ENCODE results near the gene HPX. TPM values are rescaled to one million over a fixed set of nuclear protein-coding genes. Genes with fewer than 3 reads are reported as not detected.

HPX gene
- total RNA-seq, 1 donor from 2014 or later: 0.35 TPM

- DNase-seq: no peak
- intact Hi-C loops (cut with DNase I): loop anchor here (10.0 kb wide), 1 partner anchor 142 kb away; the partner anchor contains the start of genes TAF10 and TPP1
- ATAC-seq (ENCODE audit: poor library complexity): no peak
These were observed 32.1 kb upstream of the HPX start for GRCh38 chr11:6472934-6473333.

GRCh38 chr11:6469599-6469998 lies 28.8 kb upstream of the HPX start:
- DNase-seq (no peak), ATAC-seq (ENCODE audit: poor library complexity) (no peak)
- intact Hi-C loops (cut with DNase I): no loop called here

GRCh38 chr11:6468712-6469495 lies 28.1 kb upstream of the HPX start:
- ATAC-seq (ENCODE audit: poor library complexity) (peak; percentile 77), DNase-seq (peak; percentile 93)
- intact Hi-C loops (cut with DNase I): no loop called here

GRCh38 chr11:6459099-6459450 lies 18.3 kb upstream of the HPX start:
- ATAC-seq (ENCODE audit: poor library complexity) (no peak), DNase-seq (no peak)
- intact Hi-C loops (cut with DNase I): no loop called here

GRCh38 chr11:6458352-6459098 lies 17.7 kb upstream of the HPX start:
- no peak for DNase-seq
- intact Hi-C loops (cut with DNase I): no loop called here
- ATAC-seq (ENCODE audit: poor library complexity): no peak

GRCh38 chr11:6457581-6458320 lies 17.0 kb upstream of the HPX start:
- ATAC-seq (ENCODE audit: poor library complexity): no peak
- intact Hi-C loops (cut with DNase I): no loop called here
- no peak for DNase-seq

- ATAC-seq (ENCODE audit: poor library complexity) (no peak), DNase-seq (no peak)
- intact Hi-C loops (cut with DNase I): no loop called here
These were observed 15.7 kb upstream of the HPX start for GRCh38 chr11:6456361-6457073.

GRCh38 chr11:6455070-6455469 lies 14.3 kb upstream of the HPX start:
- DNase-seq (no peak), ATAC-seq (ENCODE audit: poor library complexity) (no peak)
- intact Hi-C loops (cut with DNase I): no loop called here

GRCh38 chr11:6453152-6453551 lies 12.4 kb upstream of the HPX start:
- intact Hi-C loops (cut with DNase I): no loop called here
- ATAC-seq (ENCODE audit: poor library complexity) (no peak), DNase-seq (no peak)

- no peak for DNase-seq
- intact Hi-C loops (cut with DNase I): no loop called here
- peak; percentile 22 for ATAC-seq (ENCODE audit: poor library complexity)
These were observed 11.4 kb upstream of the HPX start for GRCh38 chr11:6452219-6452618.

- intact Hi-C loops (cut with DNase I): no loop called here
- no peak for DNase-seq
- no peak for ATAC-seq (ENCODE audit: poor library complexity)
These were observed 7.8 kb upstream of the HPX start for GRCh38 chr11:6448574-6448973.

GRCh38 chr11:6443269-6444003 lies 2.6 kb upstream of the HPX start:
- ATAC-seq (ENCODE audit: poor library complexity) (peak; percentile 86), DNase-seq (peak; percentile 68)
- intact Hi-C loops (cut with DNase I): loop anchor here (5.0 kb wide), 1 partner anchor 61 kb away; no protein-coding TSS in a partner anchor

GRCh38 chr11:6442441-6442840 lies 1.7 kb upstream of the HPX start:
- no peak for ATAC-seq (ENCODE audit: poor library complexity)
- intact Hi-C loops (cut with DNase I): loop anchor here (5.0 kb wide), 1 partner anchor 60 kb away; no protein-coding TSS in a partner anchor
- DNase-seq: no peak

- intact Hi-C loops (cut with DNase I): no loop called here
- DNase-seq (no peak), ATAC-seq (ENCODE audit: poor library complexity) (peak; percentile 71)
These were observed 1.7 kb downstream of the HPX start for GRCh38 chr11:6438979-6439571.

- DNase-seq (no peak), ATAC-seq (ENCODE audit: poor library complexity) (no peak)
- intact Hi-C loops (cut with DNase I): no loop called here
These were observed 2.8 kb downstream of the HPX start for GRCh38 chr11:6437993-6438392.

- ATAC-seq (ENCODE audit: poor library complexity) (no peak), DNase-seq (no peak)
- intact Hi-C loops (cut with DNase I): no loop called here
These were observed 3.4 kb downstream of the HPX start for GRCh38 chr11:6437423-6437822.

- intact Hi-C loops (cut with DNase I): no loop called here
- DNase-seq: no peak
- no peak for ATAC-seq (ENCODE audit: poor library complexity)
These were observed 6.7 kb downstream of the HPX start for GRCh38 chr11:6433998-6434660.

All from Right ventricle myocardium superior (tissue), 1 donor.